Epithelial cell of prostate (primary cell): ENCODE results near the gene PDAP1.
A peak's percentile ranks its signal among the peaks of the same experiment; 100 is the strongest.
"Not testable (repeated sequence)": the region's sequence is repeated elsewhere in the genome, so short reads cannot be mapped to it uniquely, and the experiment has no call there.

Experiments
- DNase-seq: peaks from one replicate; pipeline ENCODE4 v3.0.0-alpha.2; 2011; ENCODE audit warnings: low read depth, low spot score
- H3K27ac ChIP-seq: fragments of 450-650 bp; 2 replicates; pipeline ENCODE4 v1.5.1; 2017; ENCODE audit warnings: mild to moderate bottlenecking

Gene PDAP1

GRCh38 chr7:99397297-99397983 lies 11.0 kb downstream of the PDAP1 start:
- peak overlapping the region; percentile 4 for H3K27ac ChIP-seq
- DNase-seq, result no peak

GRCh38 chr7:99396418-99397296 lies 11.7 kb downstream of the PDAP1 start:
- no peak overlapping the region for H3K27ac ChIP-seq
- DNase-seq, result no peak

- no peak for DNase-seq
- H3K27ac ChIP-seq, result no peak overlapping the region
These were observed 12.6 kb downstream of the PDAP1 start for GRCh38 chr7:99395616-99396327.

- H3K27ac ChIP-seq, result no peak overlapping the region
- no peak for DNase-seq
These were observed 14.3 kb downstream of the PDAP1 start for GRCh38 chr7:99394188-99394502.

- no peak for DNase-seq
- peak overlapping the region; percentile 31 for H3K27ac ChIP-seq
These were observed 14.8 kb downstream of the PDAP1 start for GRCh38 chr7:99393355-99394187.

GRCh38 chr7:99392659-99393354 lies 15.6 kb downstream of the PDAP1 start:
- peak overlapping the region; percentile 31 for H3K27ac ChIP-seq
- no peak for DNase-seq

- peak overlapping the region; percentile 31 for H3K27ac ChIP-seq
These were observed 16.4 kb downstream of the PDAP1 start for GRCh38 chr7:99392046-99392445.

GRCh38 chr7:99390941-99391602 lies 17.3 kb downstream of the PDAP1 start:
- no peak overlapping the region for H3K27ac ChIP-seq
- no peak for DNase-seq

More at GRCh38 chr7:99392046-99392445, 16.4 kb downstream of the PDAP1 start:
- DNase-seq, result no peak

- no peak for DNase-seq
- H3K27ac ChIP-seq, result no peak overlapping the region
These were observed 18.6 kb downstream of the PDAP1 start for GRCh38 chr7:99389772-99390171.

- DNase-seq, result no peak
- no peak overlapping the region for H3K27ac ChIP-seq
These were observed 20.5 kb downstream of the PDAP1 start for GRCh38 chr7:99387912-99388311.

- not testable (repeated sequence) for DNase-seq, H3K27ac ChIP-seq
These were observed 21.2 kb downstream of the PDAP1 start for GRCh38 chr7:99387239-99387635.

GRCh38 chr7:99386584-99387238 lies 21.7 kb downstream of the PDAP1 start:
- no peak for DNase-seq
- H3K27ac ChIP-seq, result no peak overlapping the region

GRCh38 chr7:99385564-99385963 lies 22.8 kb downstream of the PDAP1 start:
- DNase-seq, result no peak
- H3K27ac ChIP-seq, result no peak overlapping the region

- DNase-seq, result no peak
- H3K27ac ChIP-seq, result no peak overlapping the region
These were observed 23.9 kb downstream of the PDAP1 start for GRCh38 chr7:99384523-99384922.

GRCh38 chr7:99383791-99384370 lies 24.5 kb downstream of the PDAP1 start:
- DNase-seq, result no peak
- H3K27ac ChIP-seq, result no peak overlapping the region

GRCh38 chr7:99383203-99383602 lies 25.2 kb downstream of the PDAP1 start:
- DNase-seq, result no peak
- no peak overlapping the region for H3K27ac ChIP-seq

- no peak overlapping the region for H3K27ac ChIP-seq
- DNase-seq, result no peak
These were observed 26.7 kb downstream of the PDAP1 start for GRCh38 chr7:99381664-99382075.
